MM.1S (cell line): ENCODE measurements around the gene PRKAR2B.

Source experiments
- DNase-seq: peaks from one replicate; pipeline ENCODE4 v3.0.0-alpha.2; 2015
- H2AFZ ChIP-seq: fragments of 300-600 bp; sonication (generic); 2 replicates; pipeline ENCODE4 v1.6.0; 2016; ENCODE audit warnings: antibody characterized with exemption, low read length
- H3F3A ChIP-seq: fragments of 300-600 bp; sonication (generic); 2 replicates; pipeline ENCODE4 v1.6.1; 2016; ENCODE audit warnings: mild to moderate bottlenecking, antibody characterized with exemption, low read length, moderate library complexity, mixed read lengths; ENCODE audit not compliant: insufficient read depth
- H3K27ac ChIP-seq: fragments of 300-600 bp; sonication (generic); 2 replicates; pipeline ENCODE4 v1.5.1; 2016; ENCODE audit warnings: mild to moderate bottlenecking, low read length
- H3K27me3 ChIP-seq: fragments of 300-600 bp; sonication (generic); replicated peaks from 2 replicates; pipeline ENCODE4 v1.6.0; 2016; ENCODE audit warnings: low read length; ENCODE audit not compliant: insufficient read depth
- H3K36me3 ChIP-seq: fragments of 300-600 bp; sonication (generic); replicated peaks from 2 replicates; pipeline ENCODE4 v1.6.1; 2016; ENCODE audit warnings: mild to moderate bottlenecking, low read length, mixed read lengths; ENCODE audit not compliant: insufficient read depth
- H3K4me1 ChIP-seq: fragments of 300-600 bp; sonication (generic); 2 replicates; pipeline ENCODE4 v1.6.1; 2016; ENCODE audit warnings: low read length, mixed read lengths
- H3K4me2 ChIP-seq: fragments of 300-600 bp; sonication (generic); 2 replicates; pipeline ENCODE4 v1.6.0; 2016; ENCODE audit warnings: low read depth, low read length
- H3K4me3 ChIP-seq: fragments of 300-600 bp; sonication (generic); 2 replicates; pipeline ENCODE4 v1.5.1; 2016; ENCODE audit warnings: low read length, mixed read lengths
- H3K79me2 ChIP-seq: fragments of 300-600 bp; sonication (generic); 2 replicates; pipeline ENCODE4 v1.6.1; 2016; ENCODE audit warnings: mixed run types, low read length, mixed read lengths
- H3K9ac ChIP-seq: fragments of 300-600 bp; sonication (generic); 2 replicates; pipeline ENCODE4 v1.6.1; 2016; ENCODE audit warnings: low read length, mixed read lengths
- H3K9me2 ChIP-seq: fragments of 300-600 bp; sonication (generic); replicated peaks from 2 replicates; pipeline ENCODE4 v1.6.1; 2016; ENCODE audit warnings: mild to moderate bottlenecking, low read length, mixed read lengths; ENCODE audit not compliant: insufficient read depth
- H3K9me3 ChIP-seq: fragments of 300-600 bp; sonication (generic); replicated peaks from 2 replicates; pipeline ENCODE4 v1.6.1; 2016; ENCODE audit warnings: mild to moderate bottlenecking, low read length, mixed read lengths; ENCODE audit not compliant: insufficient read depth
- H4K20me1 ChIP-seq: fragments of 300-600 bp; sonication (generic); 2 replicates; pipeline ENCODE4 v1.6.1; 2016; ENCODE audit warnings: mild to moderate bottlenecking, low read length, moderate library complexity, mixed read lengths; ENCODE audit not compliant: insufficient read depth
- CTCF ChIP-seq: fragments of 300-600 bp; sonication (generic); IDR thresholded peaks from 2 replicates; pipeline ENCODE4 v1.5.1; 2016; ENCODE audit warnings: antibody characterized with exemption, low read length, mixed read lengths
- EZH2 ChIP-seq: fragments of 300-600 bp; sonication (generic); optimal IDR thresholded peaks from 2 replicates; pipeline ENCODE3; 2017; ENCODE audit warnings: low read depth, mild to moderate bottlenecking, antibody characterized with exemption, low read length, mixed read lengths
- EZH2phosphoT487 ChIP-seq: fragments of 300-600 bp; sonication (generic); IDR thresholded peaks from 2 replicates; pipeline ENCODE4 v1.6.1; 2018; ENCODE audit warnings: antibody characterized with exemption, low read length

The PRKAR2B gene

DNA sequence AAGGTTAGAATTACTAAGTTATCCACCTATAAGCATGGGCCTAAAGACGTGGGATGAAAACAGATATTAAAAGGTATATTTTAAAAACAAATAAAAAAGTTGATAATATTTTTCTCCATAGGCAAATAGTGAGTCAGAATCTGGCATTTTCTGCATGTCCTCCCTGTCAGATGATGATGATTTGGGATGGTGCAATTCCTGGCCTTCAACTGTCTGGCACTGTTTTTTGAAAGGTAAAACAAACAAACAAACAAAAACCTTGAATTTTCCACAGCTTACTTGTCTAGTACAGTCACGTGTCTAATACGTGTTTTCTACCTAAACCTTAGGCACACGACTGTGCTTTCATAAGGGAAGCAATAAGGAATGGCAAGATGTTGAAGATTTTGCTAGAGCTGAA lies 141.7 kb downstream of the PRKAR2B start:
- Histone ChIP-seq H3K79me2 (no peaks in the 10 kb centered on the region), H3K36me3 (peaks cover 9% of the 10 kb centered on the region; the same call in 1 of the 2 replicates), H3K9me2 (no peaks in the 10 kb centered on the region), H2AFZ (no peak overlapping the region), H4K20me1 (no peaks in the 10 kb centered on the region), H3K9ac (no peak overlapping the region), H3K4me1 (no peaks in the 10 kb centered on the region), H3K9me3 (no peaks in the 10 kb centered on the region), H3K27me3 (no peaks in the 10 kb centered on the region), H3K4me3 (no peak overlapping the region), H3K4me2 (no peak overlapping the region), H3K27ac (no peak overlapping the region), H3F3A (no peaks in the 10 kb centered on the region)
- TF ChIP-seq EZH2phosphoT487 (no peak), CTCF (no peak), EZH2 (no peak)
- no peak for DNase-seq

DNA sequence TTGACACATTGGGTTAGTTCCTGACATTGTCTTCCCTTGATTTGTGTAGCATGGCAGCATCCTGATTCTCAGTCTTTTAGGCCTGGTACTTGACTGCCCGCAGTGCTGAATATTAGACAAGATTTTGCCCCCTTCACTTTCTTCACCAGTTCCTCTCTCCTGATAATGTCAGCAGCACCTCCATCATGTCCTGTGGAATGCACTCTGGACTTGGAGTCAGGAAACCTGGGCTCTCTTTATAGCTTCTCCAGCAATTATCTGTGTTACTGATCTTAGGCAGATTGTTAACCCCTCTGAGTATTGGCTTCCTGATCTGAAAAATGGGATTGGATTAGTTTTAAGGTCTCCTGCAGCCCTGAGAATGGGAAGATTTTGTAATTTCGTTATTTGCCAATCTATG lies 143.3 kb downstream of the PRKAR2B start:
- H3K36me3 ChIP-seq = peaks cover 8% of the 10 kb centered on the region; the same call in 1 of the 2 replicates
- H3K9me3 ChIP-seq = no peaks in the 10 kb centered on the region
- no peaks in the 10 kb centered on the region for H3K79me2 ChIP-seq
- DNase-seq = no peak
- no peaks in the 10 kb centered on the region for H4K20me1 ChIP-seq
- no peak overlapping the region for H3K4me3 ChIP-seq
- H3F3A ChIP-seq = no peaks in the 10 kb centered on the region
- no peaks in the 10 kb centered on the region for H3K27me3 ChIP-seq
- no peak overlapping the region for H3K9ac ChIP-seq
- TF ChIP-seq EZH2 = no peak
- no peak for TF ChIP-seq CTCF
- TF ChIP-seq EZH2phosphoT487 = no peak
- no peak overlapping the region for H2AFZ ChIP-seq
- no peaks in the 10 kb centered on the region for H3K9me2 ChIP-seq
- H3K4me1 ChIP-seq = no peaks in the 10 kb centered on the region
- no peak overlapping the region for H3K4me2 ChIP-seq
- no peak overlapping the region for H3K27ac ChIP-seq

DNA sequence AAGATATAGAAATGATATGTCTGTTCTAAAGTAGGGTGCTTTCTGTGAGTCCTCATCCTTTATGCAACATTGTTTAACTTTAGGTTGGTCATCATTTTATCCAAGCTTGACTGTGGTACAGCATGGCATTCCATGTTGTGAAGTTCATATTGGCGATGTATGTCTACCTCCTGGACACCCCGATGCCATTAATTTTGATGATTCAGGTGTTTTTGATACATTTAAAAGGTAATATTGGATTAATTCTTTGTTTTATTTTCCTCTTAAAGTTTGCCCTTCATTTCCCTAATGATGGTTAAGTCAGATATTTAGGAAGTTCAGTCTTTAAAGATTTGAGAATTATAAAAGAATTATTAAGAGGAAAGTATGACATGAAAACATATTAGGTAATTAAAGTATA lies 145.6 kb downstream of the PRKAR2B start:
- Histone ChIP-seq H2AFZ (no peak overlapping the region), H3K4me1 (no peaks in the 10 kb centered on the region), H3K36me3 (no peaks in the 10 kb centered on the region; the same call in 1 of the 2 replicates), H4K20me1 (no peaks in the 10 kb centered on the region), H3K27ac (no peak overlapping the region), H3F3A (no peaks in the 10 kb centered on the region), H3K27me3 (no peaks in the 10 kb centered on the region), H3K4me2 (no peak overlapping the region), H3K4me3 (no peak overlapping the region), H3K79me2 (no peaks in the 10 kb centered on the region), H3K9me3 (no peaks in the 10 kb centered on the region), H3K9ac (no peak overlapping the region), H3K9me2 (no peaks in the 10 kb centered on the region)
- TF ChIP-seq CTCF = no peak
- TF ChIP-seq EZH2phosphoT487 = no peak
- TF ChIP-seq EZH2 = no peak
- DNase-seq = no peak
